NOMO-1 treated with DMSO at 0.1 percent for 48 hours (cell line): ENCODE results near the gene C11orf71.
A peak's percentile ranks its signal among the peaks of the same experiment; 100 is the strongest.

Source experiments
- DNase-seq: peaks from one replicate; lab custom pipeline; 2025; ENCODE audit not compliant: unreplicated experiment; lab: John Stamatoyannopoulos, UW

C11orf71 gene

GRCh38 chr11:114399490-114400215 lies 658 bp downstream of the C11orf71 start:
- DNase-seq, result peak; percentile 60

DNA sequence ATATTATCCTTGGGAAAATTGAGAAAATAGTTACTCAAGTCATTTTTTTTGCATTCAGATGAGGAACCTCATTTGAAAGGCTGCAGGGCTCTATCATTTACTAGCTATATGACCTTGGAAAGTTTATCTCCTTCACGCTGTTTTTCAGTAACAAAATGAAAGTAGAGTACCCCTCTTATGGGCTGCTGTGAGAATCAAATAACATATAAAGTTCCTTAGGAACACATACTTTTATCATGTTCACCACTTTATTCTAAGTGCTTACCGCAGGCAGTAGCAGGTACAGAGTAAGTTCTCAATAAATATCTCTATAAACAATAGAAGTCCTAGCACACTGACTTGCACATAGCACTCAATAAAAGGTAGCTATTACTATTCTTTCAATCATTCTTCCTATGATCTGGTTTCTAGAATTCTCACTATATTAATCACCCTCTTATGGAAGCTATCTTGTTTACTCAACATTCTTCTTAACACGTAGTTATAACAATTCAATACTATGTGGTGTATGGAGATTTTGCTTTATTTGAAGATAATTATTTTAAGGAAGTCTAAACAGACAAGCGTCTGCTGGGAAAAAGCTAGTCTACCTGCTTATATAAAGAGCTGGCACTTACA lies 1.9 kb downstream of the C11orf71 start:
- DNase-seq, result no peak

- no peak for DNase-seq
Measured at GRCh38 chr11:114397349-114397982, 2.8 kb downstream of the C11orf71 start.

GRCh38 chr11:114396916-114397315 lies 3.4 kb downstream of the C11orf71 start:
- peak; percentile 60 for DNase-seq

GRCh38 chr11:114395736-114396135 lies 4.6 kb downstream of the C11orf71 start:
- no peak for DNase-seq

DNA sequence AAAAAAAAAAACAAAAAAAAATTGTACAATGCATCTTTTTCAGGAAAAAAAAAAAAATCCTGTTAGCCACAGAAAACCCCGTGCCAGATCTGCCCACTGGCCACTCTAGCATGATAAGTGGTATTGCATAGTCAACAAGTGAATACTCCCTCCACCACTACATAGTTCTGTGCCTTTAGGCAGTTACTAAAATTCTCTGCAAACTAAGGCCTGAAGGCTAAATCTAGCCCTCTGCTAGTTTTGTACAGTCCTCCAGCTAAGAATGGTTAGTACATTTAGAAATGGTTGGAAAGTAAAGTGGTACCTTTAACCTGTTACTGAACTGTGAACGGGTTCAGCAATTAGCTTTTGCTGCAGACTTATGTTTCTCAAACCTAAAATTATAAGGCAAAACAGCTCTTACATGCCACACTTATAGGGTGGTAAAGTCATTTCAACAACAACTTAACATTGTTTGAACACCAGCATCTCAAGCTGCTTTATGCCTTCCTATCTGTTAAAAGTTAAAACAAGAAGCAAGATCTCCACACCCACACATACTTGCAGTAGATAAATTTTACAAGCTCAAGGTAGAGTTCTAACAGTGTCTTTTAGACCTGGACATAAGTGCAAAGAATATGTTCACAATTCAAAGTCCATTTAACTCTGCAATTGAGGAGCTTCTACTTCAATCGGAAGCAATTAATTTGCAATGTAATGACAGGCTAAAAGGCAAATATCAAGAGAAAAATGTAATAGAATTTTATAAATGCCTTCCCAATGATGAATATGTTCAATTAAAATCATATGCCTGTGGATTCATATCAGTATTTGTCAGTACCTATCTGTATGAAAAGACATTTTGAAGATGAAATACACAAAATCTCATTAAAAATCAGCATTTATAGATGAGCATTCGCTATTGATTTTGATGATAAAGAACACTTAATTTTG lies 7.3 kb downstream of the C11orf71 start:
- DNase-seq, result no peak

DNA sequence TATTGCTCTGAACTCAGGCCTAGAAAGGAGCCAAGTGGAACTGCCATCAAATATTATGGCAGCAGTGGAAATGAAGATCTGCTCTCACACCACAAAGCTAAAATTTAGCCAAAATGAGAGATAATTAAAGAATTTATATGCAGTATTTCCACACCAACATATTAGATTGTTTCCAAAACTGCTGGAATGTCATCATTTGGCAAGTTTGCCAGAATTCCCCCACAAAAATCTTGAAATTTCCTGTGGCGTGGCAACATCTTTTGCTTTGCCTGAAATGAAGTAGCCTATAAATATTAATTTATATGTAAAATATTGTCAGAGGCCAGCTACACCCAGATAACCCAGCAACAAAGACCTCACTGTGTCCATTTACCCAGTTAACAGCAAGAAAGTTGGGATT lies 13.8 kb downstream of the C11orf71 start:
- DNase-seq, result no peak

DNA sequence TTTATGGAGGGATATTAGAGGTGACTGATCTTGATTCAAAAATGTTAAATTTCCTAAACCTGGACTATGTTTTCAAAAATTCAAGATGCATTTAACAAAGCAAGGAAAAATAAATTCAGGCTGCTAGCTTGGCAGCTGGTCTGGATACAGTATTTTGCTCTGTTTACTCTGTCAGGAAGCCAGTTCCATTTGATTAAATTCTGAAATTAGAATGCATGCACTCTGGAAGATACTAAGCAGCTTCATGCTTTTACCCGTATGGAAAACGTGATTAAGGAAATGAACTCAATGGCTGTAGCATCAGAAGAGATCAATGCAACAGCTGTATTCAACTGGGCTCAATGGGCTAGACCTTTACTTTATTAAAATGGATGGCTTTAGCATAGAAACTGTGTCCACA lies 14.2 kb downstream of the C11orf71 start:
- DNase-seq, result no peak

DNA sequence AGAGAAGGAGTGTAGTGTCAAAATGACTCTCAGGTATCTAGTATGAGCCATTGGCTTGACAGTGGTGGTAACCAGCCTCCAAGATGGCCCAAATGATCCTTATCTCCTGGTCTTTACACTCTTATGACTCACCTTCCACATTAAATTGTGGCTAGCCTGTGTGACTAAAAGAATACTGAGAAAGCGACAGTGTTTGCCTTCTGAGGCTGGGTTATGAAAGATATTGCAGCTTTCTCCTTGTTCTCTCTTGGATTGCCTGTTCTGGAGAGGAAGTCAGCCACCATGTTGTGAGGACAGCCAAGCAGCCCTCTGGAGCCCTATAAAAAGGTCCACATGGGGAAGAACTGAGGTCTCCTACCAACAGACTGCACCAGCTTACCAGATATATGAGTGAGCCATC lies 15.8 kb downstream of the C11orf71 start:
- no peak for DNase-seq

DNA sequence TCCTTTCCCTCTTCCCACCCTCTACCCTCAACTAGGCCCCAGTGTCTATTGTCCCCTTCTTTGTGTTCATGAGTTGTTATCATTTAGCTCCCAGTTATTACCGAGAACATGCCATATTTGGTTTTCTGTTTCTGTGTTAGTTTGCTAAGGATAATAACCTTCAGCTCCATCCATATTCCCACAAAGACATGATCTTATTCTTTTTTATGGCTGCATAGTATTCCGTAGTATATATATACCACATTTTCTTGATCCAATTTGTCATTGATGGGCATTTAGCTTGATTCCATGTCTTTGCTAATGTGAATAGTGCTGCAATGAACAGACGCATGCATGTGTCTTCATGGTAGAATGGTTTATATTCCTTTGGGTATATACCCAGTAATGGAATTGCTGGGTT lies 17.8 kb downstream of the C11orf71 start:
- DNase-seq, result no peak

GRCh38 chr11:114379394-114380069 lies 20.8 kb downstream of the C11orf71 start:
- DNase-seq, result no peak

DNA sequence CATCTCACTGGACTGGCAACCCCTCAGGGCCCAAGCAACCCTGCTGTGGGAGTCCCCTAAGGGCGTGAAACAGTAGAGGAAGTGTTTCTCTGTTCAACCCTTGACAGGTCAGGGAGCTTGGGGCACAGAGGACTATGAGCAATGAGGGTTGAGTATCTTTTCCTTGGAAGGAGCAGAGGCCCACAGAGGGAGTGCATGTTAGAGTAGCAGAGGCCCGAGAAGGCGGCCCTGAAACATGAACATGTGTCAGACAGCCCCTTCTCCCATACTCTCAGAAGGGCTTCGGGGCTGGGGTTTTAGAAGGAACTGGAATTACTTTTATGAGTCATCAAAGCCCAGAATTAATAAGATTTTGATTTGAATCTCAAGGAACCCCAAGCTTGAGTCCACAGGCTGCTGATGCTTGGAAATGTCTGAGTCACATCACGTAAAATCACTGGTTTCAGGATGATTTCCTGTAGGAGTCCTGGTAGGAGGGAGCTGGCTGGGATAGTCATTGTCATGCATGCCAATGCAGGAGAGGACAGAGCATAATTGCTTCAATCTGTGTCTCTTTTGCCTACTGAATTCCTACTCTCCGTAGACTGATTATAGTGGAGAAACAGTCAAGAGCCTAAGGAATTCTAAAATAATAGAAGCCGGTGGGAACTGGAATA lies 22.6 kb downstream of the C11orf71 start:
- no peak for DNase-seq

- no peak for DNase-seq
Measured at GRCh38 chr11:114375052-114375451, 25.3 kb downstream of the C11orf71 start.

GRCh38 chr11:114368918-114369680 lies 31.2 kb downstream of the C11orf71 start:
- no peak for DNase-seq

DNA sequence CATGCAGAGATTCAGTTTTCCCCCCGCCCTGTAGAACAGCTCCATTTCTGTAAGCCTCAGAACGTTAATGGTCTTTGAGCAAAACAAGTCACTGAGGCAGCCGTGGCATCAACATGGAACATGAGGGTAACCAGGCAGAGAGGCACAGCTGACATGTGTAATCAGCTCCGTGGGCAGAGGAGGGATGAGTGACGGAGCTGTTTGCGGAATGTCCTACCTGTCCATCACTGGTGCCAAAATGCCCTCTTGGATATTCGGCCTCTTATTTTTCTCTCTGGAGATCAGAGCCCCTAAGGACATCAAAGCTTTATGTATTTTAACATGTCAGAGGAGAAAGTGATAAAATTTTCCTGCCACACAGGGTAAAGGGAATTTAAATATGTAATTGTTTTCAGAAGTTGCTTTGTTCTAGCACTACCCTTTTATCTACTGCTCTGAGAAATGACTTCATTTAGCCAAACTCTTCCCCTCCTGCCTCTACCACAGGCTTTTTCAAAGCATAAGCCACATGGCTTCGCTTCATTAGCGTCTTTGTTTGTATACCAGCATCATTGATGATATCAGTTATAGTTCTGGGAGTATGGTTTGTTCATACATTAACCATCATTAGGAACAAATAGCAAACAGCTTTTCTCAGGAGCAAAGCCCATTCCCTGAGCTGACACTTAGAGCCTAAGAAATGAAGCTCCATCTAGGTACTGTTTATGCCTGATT lies 32.9 kb downstream of the C11orf71 start:
- DNase-seq, result no peak

GRCh38 chr11:114366331-114367243 lies 33.7 kb downstream of the C11orf71 start:
- no peak for DNase-seq

DNA sequence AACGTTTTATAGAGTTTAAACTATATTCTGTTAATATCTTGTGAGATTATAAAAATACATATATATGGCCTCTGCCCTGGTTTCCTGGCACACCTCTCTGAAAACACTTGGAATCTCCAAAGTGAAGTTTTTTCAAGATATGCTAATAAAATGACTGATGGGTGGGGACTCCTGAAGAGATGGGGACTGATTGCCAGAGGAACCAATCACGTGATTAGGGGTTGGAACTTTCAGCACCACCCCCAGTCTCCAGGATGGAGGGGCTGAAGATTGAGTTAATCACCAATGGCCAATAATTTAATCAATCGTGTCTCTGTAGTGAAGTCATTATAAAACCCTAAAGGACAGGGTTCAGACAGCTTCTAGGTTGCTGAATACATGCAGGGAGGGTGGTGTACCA lies 37.4 kb downstream of the C11orf71 start:
- DNase-seq, result no peak

DNA sequence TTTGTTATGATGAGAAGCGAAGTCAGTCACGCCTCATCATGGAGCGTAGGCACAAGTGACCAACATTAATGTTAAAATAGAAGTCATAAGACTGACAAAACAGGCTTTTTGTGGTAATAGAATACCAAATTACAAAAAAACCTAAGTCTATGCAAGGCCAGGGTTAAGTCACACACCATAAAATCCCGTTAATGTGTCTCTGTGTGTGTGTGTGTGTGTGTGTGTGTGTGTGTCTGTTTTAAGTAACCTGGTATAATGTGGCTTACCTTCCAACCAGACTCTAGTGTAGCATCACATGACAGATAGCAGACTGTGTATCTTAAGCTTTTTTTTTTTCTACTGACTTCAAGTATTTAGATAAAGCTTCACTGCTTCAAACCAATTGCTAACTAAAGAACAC lies 38.0 kb downstream of the C11orf71 start:
- DNase-seq, result no peak
